A673 (cell line): ENCODE data around the gene ZC3H11A. TPM values are rescaled to one million over a fixed set of nuclear protein-coding genes. Genes with fewer than 3 reads are reported as not detected.

ENCODE experiments used
- BruUV-seq: library from RNA; stranded (reverse); fragments of 400-500 nt; replicated peaks from 2 replicates; lab custom pipeline; 2021; lab: Mats Ljungman, UMichigan
- CTCF ChIA-PET: fragments of 300-600 bp; sonication (Branson Sonifier 250); formaldehyde crosslinking; loops from one replicate; lab custom pipeline; 2022; ENCODE audit warnings: antibody characterized with exemption; lab: Charles Lee
- POLR2A ChIA-PET: fragments of 300-600 bp; sonication (Branson Sonifier 250); formaldehyde crosslinking; loops from one replicate; lab custom pipeline; 2022; ENCODE audit warnings: antibody characterized with exemption; ENCODE audit not compliant: low non-redundant PET; lab: Charles Lee
- DNase-seq: peaks from one replicate; pipeline ENCODE4 v3.0.0-alpha.2; 2015; ENCODE audit warnings: low spot score
- H3K27ac ChIP-seq: fragments of 200-600 bp; sonication (generic); 2 replicates; pipeline ENCODE4 v1.5.1; 2016; ENCODE audit warnings: mixed run types, low read depth, mild to moderate bottlenecking, mixed read lengths, antibody characterized with exemption, low read length; ENCODE audit not compliant: poor library complexity, severe bottlenecking
- H3K27me3 ChIP-seq: fragments of 200-600 bp; sonication (generic); replicated peaks from 2 replicates; pipeline ENCODE4 v1.6.1; 2017; ENCODE audit warnings: mixed run types, low read depth, mild to moderate bottlenecking, mixed read lengths, antibody characterized with exemption, low read length; ENCODE audit not compliant: insufficient read depth, poor library complexity
- H3K36me3 ChIP-seq: fragments of 200-600 bp; sonication (generic); 2 replicates; pipeline ENCODE4 v1.6.1; 2016; ENCODE audit warnings: mixed run types, mild to moderate bottlenecking, mixed read lengths, antibody characterized with exemption, low read length; ENCODE audit not compliant: insufficient read depth, poor library complexity, severe bottlenecking
- H3K4me1 ChIP-seq: fragments of 200-600 bp; sonication (generic); 2 replicates; pipeline ENCODE4 v1.6.1; 2017; ENCODE audit warnings: mixed run types, mild to moderate bottlenecking, mixed read lengths, antibody characterized with exemption, low read length; ENCODE audit not compliant: insufficient read depth, poor library complexity, severe bottlenecking
- H3K4me3 ChIP-seq: fragments of 200-600 bp; sonication (generic); 2 replicates; pipeline ENCODE4 v1.5.1; 2016; ENCODE audit warnings: low read depth, mixed run types, mild to moderate bottlenecking, mixed read lengths, low read length; ENCODE audit not compliant: poor library complexity, severe bottlenecking
- H3K9me3 ChIP-seq: fragments of 200-600 bp; sonication (generic); 2 replicates; pipeline ENCODE4 v1.6.1; 2016; ENCODE audit warnings: mixed run types, low read depth, mild to moderate bottlenecking, mixed read lengths, antibody characterized with exemption, low read length; ENCODE audit not compliant: poor library complexity, severe bottlenecking
- CTCF ChIP-seq: fragments of 300-800, 200-600 bp; sonication (generic); conservative IDR thresholded peaks from 2 replicates; pipeline ENCODE4 v1.5.1; 2017; ENCODE audit warnings: low read depth, mild to moderate bottlenecking, antibody characterized with exemption, low read length, moderate library complexity, mixed read lengths
- EZH2 ChIP-seq: fragments of 200-600 bp; sonication (generic); IDR thresholded peaks from 2 replicates; pipeline ENCODE4 v1.6.1; 2017; ENCODE audit warnings: borderline replicate concordance, low read depth, mild to moderate bottlenecking, mixed read lengths, antibody characterized with exemption, low read length; ENCODE audit not compliant: poor library complexity, severe bottlenecking
- intact Hi-C: fragments of 100-400 bp; cut with micrococcal nuclease; formaldehyde crosslinking; loops from one replicate; pipeline ENCODE4 v1.10.0; 2022; ENCODE audit not compliant: unreplicated experiment
- total RNA-seq: library from RNA; stranded (reverse); gene quantifications from 2 replicates; pipeline ENCODE4 v1.2.3, GENCODE V29; 2021

ZC3H11A gene
- total RNA-seq, 1 experiment from 2014 or later, result 95.3 TPM

GRCh38 chr1:203805689-203806088 is 10.3 kb downstream of the ZC3H11A start:
- Histone ChIP-seq H3K27me3 (no peaks in the 10 kb centered on the region), H3K4me3 (no peak overlapping the region), H3K27ac (no peak overlapping the region), H3K36me3 (peaks cover 43% of the 10 kb centered on the region), H3K9me3 (no peaks in the 10 kb centered on the region), H3K4me1 (peaks cover 25% of the 10 kb centered on the region)
- BruUV-seq, result no TSS peak
- intact Hi-C loops, result no loop called here
- TF ChIP-seq CTCF, result no peak
- TF ChIP-seq EZH2, result no peak
- no peak for DNase-seq
- POLR2A ChIA-PET, result no interaction called here
- CTCF ChIA-PET, result no interaction called here

- POLR2A ChIA-PET, result interaction anchor here (0.6 kb wide), 1 partner anchor 51 kb away, joined by 3 read pairs; no protein-coding TSS in a partner anchor
- no peak overlapping the region for H3K27ac ChIP-seq
- H3K27me3 ChIP-seq, result no peaks in the 10 kb centered on the region
- no TSS peak for BruUV-seq
- TF ChIP-seq EZH2 (no peak), CTCF (no peak)
- peaks cover 11% of the 10 kb centered on the region for H3K4me1 ChIP-seq
- intact Hi-C loops, result no loop called here
- H3K9me3 ChIP-seq, result no peaks in the 10 kb centered on the region
- H3K4me3 ChIP-seq, result no peak overlapping the region
- no peak for DNase-seq
- CTCF ChIA-PET, result no interaction called here
- H3K36me3 ChIP-seq, result peaks cover 47% of the 10 kb centered on the region
These were observed 11.8 kb downstream of the ZC3H11A start for GRCh38 chr1:203807196-203807595.

- peaks cover 54% of the 10 kb centered on the region for H3K36me3 ChIP-seq
These were observed 18.3 kb downstream of the ZC3H11A start for GRCh38 chr1:203813581-203814341.

More at GRCh38 chr1:203813581-203814341, 18.3 kb downstream of the ZC3H11A start:
- H3K4me1 ChIP-seq, result no peaks in the 10 kb centered on the region
- H3K9me3 ChIP-seq, result no peaks in the 10 kb centered on the region
- ChIA-PET CTCF (no interaction called here), POLR2A (no interaction called here)
- no peak for DNase-seq
- no peak overlapping the region for H3K27ac ChIP-seq
- H3K27me3 ChIP-seq, result no peaks in the 10 kb centered on the region
- TF ChIP-seq CTCF, result no peak
- no peak for TF ChIP-seq EZH2
- no peak overlapping the region for H3K4me3 ChIP-seq
- intact Hi-C loops, result no loop called here
- BruUV-seq, result no TSS peak
